ENCODE measurements around the gene DOCK8.

GRCh38 chr9:489198-490197 is 274.8 kb downstream of the DOCK8 start:
- TF ChIP-seq CTCF (IDR thresholded peaks at IDR 0.05; ENCODE audit: low read length): no peak
- no peak for TF ChIP-seq EZH2 (IDR thresholded peaks at IDR 0.05; ENCODE audit: borderline replicate concordance, low read length)

All from OCI-LY1 (cell line).